GM18511 (cell line): ENCODE data around the gene ATP6V0A4.
"Not testable (repeated sequence)": the region's sequence is repeated elsewhere in the genome, so short reads cannot be mapped to it uniquely, and the experiment has no call there.

ENCODE experiments used
- ATAC-seq: cut with Tn5 transposase; IDR thresholded peaks from one replicate; pipeline ENCODE4 v1.9.1; 2021; ENCODE audit warnings: mild to moderate bottlenecking, moderate library complexity; ENCODE audit not compliant: unreplicated experiment

The ATP6V0A4 gene

DNA sequence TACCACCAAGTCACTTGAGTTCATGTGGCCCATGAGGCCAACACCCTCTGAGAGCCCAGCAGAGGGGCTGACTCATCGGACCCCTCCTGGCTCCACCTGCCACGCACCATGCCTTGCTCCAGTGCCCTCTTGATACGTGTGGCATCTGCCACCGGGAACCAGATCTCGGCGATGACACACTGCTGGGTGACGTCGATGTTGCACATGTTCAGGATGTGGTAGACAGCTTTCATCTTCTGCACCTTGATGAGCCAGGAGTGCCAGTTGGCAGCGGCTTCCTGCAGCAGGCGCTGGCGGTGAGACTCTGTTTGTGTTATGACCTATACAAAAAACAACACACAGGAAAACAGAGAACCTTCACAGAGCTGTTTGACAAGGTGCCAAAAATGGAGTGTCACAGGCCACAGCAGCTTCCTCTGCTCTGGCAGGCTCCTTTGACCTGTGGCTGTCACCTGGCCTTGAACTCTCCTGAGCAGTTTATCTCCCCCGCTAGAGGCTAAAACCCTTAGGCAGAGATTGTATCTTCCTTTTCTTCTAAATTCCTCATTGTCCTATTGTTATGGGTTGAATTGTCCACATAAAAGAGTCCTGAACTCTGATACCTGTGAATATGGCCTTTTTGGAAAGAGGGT is 45.4 kb downstream of the ATP6V0A4 start:
- ATAC-seq = peak; percentile 93

DNA sequence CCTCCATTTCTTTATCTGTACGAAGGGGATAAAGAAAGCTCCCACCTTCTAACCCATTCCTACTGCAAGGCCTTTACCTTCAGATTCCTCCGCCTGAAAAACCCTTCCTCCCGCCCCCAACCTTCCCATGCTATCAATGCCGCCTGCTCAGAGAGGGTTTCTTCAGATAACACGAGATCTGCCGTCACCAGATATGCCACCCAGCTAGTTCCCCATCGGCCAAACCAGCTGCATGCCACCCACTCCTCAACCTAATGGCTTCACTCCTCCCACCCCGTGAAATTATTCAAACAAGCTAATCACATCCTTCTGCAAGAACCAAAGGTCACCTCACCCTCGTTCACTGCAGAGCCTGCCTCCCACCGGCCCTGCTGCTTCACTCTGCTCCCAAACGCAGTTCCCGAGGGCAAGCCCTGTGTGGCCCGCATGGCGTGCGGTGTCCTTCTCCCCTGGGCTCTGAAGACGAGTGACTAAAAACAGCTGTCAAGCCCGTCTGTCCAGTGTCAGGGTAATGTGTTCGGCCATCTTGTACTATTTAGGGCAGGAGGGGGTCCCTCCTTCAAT is 47.0 kb downstream of the ATP6V0A4 start:
- ATAC-seq = no peak

DNA sequence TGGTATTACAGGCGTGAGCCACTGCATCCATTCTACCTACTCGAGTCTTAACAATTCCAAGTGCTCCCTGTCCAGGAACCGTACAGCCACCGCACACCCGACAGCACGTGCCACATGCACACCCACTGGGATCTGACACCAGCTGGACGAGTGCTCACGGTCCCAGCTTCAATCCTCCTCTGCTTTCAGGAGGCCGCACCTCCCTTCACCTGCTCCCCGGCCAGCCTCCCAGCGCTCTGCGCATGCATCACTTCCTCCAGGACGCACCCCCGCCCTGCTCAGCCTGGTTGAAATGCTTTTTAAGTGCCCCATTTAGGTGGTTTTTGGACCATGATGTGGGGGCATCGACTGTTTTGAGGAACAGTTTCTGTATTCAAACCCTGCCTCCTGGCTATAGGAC is 47.5 kb downstream of the ATP6V0A4 start:
- no peak for ATAC-seq

DNA sequence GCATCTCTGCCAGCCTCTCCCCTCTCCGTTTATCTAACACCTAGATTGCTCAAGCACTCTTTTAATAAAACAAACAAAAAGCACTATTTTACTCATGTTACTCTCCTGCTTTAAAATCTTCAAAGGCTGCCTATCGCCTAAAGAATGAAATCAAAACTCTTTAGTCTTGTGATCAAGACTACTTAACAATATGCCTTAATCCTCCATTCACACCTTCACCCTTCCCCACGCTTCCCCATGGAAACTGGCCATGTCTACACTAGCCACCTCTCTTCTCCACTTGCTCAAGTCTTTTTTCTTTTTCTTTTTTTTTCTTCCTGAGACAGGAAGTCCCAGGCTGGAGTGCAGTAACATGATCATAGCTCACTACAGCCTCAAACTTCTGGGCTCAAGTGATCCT is 48.0 kb downstream of the ATP6V0A4 start:
- no peak for ATAC-seq

DNA sequence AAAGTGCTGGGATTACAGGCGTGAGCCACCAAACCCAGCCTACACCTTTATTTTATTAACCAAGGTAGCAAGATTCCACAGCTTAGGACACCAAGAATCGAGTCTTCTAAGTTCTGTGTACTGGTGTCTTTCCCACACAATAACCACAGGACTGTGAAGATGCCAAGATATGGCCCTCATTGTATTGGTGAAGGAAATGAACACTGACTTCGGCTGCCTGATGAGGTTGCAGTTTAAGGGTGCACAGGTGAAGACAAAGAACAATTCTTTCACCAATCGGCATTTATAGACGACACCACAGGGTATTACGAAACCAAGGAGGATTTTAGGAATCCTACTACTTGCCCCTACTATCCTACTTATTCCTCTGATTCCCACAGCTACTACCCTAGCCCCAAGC is 49.3 kb downstream of the ATP6V0A4 start:
- no peak for ATAC-seq

DNA sequence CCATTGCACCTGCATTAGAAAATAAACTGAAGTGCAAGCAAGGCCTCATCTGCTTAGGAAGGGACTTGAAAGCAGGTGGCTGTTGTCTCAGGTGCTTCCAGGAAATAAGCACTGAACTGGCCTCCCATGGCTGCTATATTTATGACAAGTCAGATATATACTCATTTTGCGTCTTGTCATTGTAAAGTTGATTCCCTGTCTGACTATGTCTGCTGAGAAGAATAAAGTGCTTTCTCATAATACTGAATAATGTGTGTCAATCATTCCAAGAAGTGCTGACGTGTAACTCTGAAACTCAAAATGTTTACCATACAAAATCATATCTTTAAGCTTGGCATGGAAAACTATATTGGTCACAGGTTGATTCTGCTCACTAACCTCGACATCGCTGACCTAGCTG is 51.9 kb downstream of the ATP6V0A4 start:
- no peak for ATAC-seq

DNA sequence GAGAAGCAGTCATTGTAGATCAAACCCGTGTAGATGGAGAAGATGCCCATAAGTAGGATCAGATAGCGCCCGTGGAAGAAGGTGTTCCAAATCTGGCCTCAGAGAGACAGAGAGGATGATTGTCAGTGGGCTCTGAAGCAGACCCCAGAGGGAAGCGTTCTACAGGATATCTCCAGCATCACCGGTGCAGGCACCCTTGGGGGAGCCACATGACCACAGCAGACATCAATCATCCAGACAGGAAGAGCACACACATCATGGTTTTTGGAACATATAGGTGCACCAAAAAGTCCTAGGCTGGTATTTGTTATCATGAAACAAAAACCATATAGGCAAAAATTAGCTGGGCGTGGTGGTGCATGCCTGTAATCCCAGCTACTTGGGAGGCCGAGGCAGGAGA is 52.8 kb downstream of the ATP6V0A4 start:
- no peak for ATAC-seq

DNA sequence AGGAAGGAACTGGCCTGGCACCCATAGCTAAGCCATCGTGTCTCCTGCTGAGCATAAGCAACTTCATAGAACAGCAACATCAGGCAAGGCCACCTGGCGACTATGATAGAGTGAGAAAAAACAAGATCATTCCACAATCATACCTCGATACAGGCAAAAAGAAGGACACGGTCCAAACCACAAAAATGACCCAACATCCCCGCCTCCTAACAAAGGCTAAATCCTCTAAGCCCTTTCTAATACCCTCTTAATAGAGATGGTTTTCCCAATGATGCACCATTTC is 56.6 kb downstream of the ATP6V0A4 start:
- no peak for ATAC-seq

DNA sequence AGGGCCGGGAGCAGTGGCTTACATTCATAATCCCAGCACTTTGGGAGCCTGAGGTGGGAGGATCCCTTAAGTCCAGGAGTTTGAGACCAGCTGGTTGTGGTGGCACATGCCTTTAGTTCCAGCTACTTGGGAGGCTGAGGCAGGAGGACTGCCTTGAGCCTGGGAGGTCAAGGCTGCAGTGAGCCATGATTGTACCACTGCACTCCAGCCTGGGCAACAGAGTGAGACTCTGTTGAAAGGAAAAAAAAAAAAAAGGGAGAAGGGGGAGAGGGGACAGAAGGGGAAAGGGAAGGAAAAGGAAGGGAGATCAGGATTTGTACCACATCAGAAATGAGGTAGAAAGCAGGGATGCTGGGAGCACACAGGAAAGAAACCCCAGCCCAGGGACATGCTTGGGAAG is 58.1 kb downstream of the ATP6V0A4 start:
- no peak for ATAC-seq

DNA sequence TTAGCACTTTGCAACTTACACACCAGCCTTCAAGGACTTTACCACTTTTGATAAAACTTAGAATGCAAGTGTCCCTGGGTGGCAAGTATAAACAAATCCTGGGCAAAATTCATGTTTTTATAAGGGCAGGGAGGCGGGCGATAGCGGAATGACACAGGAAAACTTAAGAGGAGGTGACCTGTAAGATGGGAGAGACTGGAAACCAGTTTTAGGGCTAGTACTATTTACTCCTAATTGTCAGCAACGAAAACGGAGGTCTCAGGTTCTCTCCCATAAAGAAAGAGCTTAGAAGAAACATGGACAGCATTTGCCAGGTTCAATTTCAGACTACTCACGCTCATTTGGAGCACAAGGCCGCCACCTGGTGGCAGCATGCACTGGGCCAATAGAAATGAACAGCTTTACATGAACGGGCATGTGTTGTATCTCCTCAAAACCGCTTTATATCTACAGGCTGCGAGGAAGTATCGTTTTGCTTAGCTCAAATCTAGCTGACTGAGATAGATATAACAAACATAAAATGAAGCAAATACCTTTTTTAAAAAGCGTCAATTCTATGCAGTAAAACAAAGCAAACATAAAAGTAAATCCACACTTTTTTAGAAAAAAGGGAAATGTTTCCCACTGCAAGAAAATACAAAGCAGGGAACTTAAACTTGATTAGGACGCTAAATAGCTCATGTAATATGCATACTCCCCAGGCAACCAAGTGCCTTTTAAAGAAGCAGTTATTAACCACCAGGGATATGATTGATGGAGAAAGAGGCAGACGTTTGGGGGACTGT is 59.3 kb downstream of the ATP6V0A4 start:
- ATAC-seq = peak; percentile 86

DNA sequence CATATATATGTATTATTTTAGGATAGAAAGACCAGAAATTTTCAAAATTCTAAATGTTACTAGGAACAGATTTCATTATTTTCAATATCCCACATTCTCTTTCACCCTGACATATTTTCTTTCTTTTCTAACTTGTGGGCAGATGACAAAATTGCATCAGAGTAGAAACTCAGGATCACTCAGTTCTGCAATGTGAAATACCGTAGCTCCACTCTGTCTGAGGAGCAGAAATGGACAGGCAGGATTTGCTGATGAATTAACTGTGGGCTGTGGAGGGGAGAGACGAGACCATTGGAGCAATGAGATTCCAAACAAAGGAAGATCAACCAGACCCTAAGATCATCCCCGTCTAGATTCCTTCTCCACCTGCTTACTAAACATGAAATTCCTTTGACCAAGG is 59.9 kb downstream of the ATP6V0A4 start:
- ATAC-seq = no peak

DNA sequence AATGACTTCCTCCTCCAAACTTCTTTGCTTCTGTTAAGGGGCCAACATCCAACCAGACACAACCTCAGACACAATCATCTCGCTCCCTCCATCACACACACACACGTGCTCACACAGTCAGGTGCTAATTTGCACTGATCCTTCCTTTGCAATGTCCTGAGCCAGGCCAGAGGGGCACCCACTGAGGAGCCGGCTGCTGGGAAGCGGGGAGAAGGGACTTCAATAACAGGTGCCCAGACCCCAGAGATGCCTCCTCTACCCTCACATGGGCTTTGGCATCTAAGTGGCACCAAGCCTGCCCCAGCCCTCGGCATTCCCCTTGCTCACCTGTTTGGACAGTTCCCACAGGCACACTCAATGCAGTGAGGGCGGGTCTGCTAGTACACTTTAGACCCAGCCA is 62.6 kb downstream of the ATP6V0A4 start:
- no peak for ATAC-seq

DNA sequence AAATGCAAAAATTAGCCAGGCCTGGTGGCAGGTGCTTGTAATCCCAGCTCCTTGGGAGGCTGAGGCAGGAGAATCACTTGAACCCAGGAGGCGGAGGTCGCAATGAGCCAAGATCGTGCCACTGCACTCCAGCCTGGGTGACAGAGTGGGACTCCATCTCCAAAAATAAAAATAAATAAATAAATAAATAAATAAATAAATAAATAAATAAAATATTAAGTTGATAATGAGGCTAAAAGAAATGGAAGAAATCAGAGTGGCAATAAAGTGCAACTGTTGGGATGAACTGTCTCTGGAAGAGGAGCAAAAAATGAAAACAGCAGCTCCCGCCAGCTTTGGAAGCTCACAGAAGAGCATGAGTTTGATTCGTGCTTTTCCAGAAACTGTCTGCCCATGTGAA is 66.3 kb downstream of the ATP6V0A4 start:
- not testable (repeated sequence) for ATAC-seq

DNA sequence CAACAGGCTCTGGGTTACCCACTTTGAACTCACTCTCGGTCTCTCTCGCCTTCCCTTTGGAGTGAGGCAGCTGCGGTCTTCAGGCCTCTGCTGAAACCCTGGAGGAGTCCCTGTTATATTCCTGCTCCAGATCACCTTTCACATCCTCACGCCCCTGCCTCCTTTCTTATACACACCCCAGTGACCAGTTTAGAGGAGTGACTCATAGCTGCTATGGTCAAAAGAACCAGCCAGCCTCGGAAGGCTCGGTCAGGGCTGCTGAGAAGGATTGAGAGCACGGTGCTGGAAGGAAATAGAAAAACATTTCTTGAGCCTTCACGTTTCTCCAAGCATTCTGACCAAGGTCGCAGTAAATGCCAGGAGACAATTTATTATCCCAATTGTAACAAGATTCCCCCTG is 68.6 kb downstream of the ATP6V0A4 start:
- ATAC-seq = no peak

DNA sequence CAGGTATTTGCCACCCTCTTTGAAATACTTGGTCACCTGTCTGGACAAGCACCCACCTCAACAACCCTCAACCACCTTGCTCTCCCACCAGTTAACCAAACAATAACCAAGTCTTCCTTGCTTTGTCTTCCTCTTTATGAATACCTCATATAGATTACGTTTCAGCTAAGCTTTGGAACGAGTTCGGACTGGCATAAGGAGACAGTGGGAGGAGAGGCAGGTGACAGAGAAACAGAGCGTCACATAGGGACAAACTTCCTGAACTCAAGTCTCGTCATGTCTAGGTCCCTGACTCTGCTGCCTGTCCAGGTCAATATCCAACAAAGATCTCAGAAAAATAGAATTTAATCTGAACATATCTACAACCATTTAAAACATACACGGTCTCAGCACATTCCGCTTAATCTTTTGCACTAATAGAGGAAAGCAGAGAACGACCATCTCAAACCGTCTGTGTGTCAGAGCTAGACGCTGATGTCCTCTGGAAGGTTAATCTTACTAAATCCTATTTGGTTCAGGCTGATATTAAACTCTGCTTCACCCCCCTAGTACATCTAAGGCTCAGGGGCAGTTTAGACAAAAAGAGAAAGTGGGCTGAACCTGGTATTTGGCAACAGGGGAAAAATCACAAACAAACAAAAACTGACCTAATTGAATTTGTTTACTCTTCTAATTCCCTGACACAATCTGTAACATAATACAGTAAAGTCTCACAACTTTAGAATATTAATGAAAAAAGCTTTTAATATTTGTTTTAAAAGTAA is 70.5 kb downstream of the ATP6V0A4 start:
- no peak for ATAC-seq

DNA sequence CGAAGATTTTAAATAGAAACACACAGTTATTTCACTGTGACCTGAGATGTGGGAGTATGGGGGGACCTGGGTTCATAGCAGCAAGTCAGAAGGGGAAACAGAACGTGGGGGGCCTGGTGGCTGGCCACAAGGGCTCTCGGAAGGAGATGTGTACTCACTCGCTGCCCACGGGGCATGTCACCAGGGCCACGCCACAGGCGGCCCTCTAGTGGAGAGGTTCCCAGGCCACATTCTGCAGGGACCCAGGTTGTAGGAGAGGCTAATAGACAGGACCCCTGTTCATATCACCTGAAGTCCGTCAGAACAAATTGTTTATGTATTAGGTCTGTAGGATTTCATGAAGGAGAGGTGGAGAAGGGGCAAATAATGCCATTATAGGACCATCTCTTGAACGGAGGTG is 71.7 kb downstream of the ATP6V0A4 start:
- ATAC-seq = no peak

DNA sequence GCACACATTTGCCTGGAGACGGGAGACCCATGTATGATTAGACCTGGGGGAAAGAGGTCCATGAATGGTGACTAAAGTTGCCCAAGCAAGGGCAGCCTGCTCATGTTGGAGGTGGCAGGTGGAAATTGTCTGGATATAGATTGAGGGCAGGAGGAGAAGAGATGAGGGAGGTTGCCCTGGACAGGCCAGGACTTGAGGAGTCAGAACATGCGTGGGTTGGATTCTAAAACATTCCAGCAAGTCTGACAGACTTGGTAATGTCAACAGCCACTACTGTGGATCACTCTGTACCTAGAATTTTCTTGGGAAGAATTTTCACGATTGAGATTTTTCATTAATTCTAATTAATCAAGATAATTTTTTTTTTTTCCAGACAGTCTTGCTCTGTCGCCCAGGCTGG is 77.7 kb downstream of the ATP6V0A4 start:
- ATAC-seq = no peak

DNA sequence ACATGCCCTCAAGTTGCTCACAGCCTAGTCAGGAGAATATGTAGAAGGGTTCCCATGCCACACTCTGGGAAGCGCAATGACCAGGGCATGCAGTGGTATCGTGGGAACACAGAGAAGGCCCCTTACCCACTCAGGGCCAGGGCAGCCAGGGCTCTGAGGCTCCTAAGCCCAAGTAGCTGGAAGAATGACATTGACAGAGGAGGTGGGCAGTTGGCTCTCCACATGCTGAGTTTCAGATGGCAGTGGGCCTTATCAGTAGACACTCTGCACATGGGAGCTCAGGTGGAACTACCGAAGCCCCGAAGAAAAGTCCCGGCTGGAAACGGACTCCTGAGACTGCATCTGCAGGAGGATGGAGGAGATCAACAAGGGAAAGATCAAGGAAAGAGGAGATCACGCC is 81.1 kb downstream of the ATP6V0A4 start:
- ATAC-seq = no peak

DNA sequence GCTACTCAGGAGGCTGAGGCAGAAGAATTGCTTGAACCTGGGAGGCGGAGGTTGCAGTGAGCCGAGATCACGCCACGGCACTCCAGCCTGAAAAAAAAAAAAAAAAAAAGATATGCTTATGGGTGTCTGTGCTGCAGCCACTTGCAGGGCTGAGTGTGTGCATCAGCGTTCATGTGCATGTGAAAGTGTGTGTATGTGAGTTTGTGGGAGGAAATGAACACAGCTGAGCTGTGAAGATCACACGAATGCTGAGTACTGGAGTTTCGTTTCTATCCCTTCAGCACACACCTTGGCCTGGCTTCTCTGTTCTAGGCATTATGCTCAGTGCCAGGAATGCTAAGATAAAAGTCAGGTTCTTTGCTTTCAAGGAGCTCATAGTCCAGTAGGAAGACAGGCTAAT is 84.8 kb downstream of the ATP6V0A4 start:
- ATAC-seq = no peak

DNA sequence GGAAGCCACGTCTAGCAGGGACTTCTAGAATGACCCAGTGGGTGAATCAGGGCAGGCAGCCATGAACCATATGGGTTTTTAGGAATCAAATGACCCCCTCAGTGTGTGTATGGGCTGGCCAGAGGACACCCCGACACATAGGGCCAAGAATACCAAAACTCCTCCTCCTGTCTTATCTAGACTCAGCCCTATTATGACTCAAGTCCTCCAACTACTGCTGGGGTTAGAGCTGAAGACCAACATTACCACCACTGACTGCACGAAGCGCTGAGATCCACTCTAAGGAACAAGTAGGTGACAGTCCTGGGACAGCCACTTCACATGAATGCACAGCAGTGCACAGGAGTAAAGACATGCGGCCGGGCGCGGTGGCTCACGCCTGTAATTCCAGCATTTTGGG is 85.3 kb downstream of the ATP6V0A4 start:
- ATAC-seq = no peak

DNA sequence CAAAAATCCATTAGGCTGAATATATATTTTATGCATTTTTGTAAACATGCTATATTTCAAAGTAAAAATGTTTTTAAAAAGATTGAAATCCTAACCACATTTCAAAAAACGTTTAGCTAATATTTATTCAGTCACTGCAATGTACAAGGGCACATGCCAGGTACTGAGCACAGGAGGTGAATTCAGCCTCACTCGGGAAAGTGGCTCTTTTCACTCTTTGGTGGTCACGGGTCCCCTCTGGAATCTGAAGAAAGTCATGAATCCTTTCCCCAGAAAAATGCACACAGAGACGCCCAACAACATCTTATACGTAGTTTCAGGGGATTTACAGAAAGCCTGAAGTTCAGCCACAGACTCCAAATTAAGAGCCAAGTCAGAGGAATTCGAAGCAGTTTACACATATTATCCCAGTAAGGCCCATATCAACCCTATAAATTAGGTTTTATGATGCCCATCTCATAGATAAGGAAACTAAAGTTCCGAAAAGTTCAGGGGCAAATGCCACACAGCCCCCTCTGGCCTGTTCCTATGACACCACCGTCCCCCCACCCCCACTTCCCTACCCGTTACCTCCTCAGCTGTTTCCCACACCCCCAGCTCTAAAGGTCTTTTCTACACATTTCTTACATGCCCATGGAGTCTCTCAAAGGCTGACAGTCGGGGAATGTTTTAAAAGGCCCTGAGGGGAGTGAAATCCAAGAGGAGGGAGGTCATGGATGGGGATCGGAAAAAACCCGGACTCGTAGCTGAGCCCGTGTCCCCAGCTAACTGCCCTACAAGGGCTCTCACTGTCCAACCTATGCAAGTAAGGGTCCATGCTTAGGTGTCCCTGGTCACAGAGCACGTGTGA is 87.2 kb downstream of the ATP6V0A4 start:
- ATAC-seq = no peak
